ENCODE measurements around the gene WSB1. TPM values are rescaled to one million over a fixed set of nuclear protein-coding genes. Genes with fewer than 3 reads are reported as not detected.

WSB1 gene
- total and polyA plus RNA-seq, 9 of the 15 experiments (the other 6 are each of a cell fraction or from before 2014, with no cell fraction given): 22.8 to 229 (median 81.1) TPM

DNA sequence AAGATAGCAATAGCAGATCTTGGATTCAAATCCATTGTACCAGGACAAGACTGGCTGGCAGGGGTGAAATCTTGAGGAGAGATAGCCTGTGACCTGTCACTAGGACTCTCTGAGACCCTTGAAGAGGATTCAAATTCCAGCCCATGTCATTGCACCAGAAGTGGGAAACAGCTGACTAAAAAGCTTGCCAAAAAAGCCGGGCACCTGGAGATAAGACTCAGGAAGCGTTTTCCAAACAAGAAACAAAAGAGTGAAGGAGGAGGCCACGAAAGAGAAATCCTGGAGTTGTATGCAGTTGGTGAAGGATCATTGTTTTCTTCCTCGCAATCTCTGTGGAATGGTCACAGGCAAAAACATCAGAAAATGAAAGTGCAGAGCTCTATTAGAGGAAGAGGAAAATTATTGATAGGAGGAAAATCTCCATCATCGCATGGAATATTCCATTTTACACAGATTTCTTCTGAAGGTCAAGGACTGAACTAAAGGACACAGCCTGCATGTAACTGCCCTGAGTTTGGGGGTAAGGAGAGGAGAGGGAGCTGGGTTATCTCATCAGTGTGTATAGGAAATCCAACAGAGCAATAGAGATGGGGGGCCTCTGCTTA is 9.0 kb upstream of the WSB1 start:
- no peaks in the 10 kb centered on the region for H3K9me1 ChIP-seq (ENCODE audit: control insufficient read depth, insufficient read depth, low read length)
- FAIRE-seq: no peak
- ChIA-PET CTCF (ENCODE audit: low intra/inter-chr PET ratio) (interaction anchor here (0.6 kb wide), 1 partner anchor 56 kb away, joined by 3 read pairs; no protein-coding TSS in a partner anchor), POLR2A (interaction anchor here (0.7 to 2.9 kb wide), 4 partner anchors 9 to 202 kb away, joined by 3 to 23 read pairs (median 4); partner anchors contain the start of gene WSB1)
- WGBS (ENCODE audit: insufficient coverage, low coverage, missing lambda C conversion rate): 23% methylated on average over 5 of the region's 5 CpGs
- H3K9me3 ChIP-seq (replicated peaks; ENCODE audit: control insufficient read depth, insufficient read depth, low read depth, low read length): no peaks in the 10 kb centered on the region
- in situ Hi-C loops (cut with MboI): no loop called here
- no peaks in the 10 kb centered on the region for H3K36me3 ChIP-seq (ENCODE audit: control insufficient read depth, insufficient read depth, low read length)
- H3K4me1 ChIP-seq (replicated peaks in 1 of 2; ENCODE audit: control insufficient read depth in 2 of 2, insufficient read depth in 2 of 2, low read length in 2 of 2): peaks cover 5% of the 10 kb centered on the region in 2 experiments; a peak in 2 of 5 replicates
- no peak overlapping the region for H3K4me2 ChIP-seq (ENCODE audit: insufficient read depth, low read length)
- TF ChIP-seq ESRRA (IDR thresholded peaks at IDR 0.05; ENCODE audit: borderline replicate concordance, low read depth): 0 out of 2 replicates have a peak, but pooled peaks have one; percentile 21
- no peak for TF ChIP-seq SMARCC2 (IDR thresholded peaks at IDR 0.05; ENCODE audit: low read depth)
- no peaks in the 10 kb centered on the region for H3K79me2 ChIP-seq (ENCODE audit: control insufficient read depth, insufficient read depth, low read length)
- intact Hi-C loops (cut with micrococcal nuclease): no loop called here
- BruUV-seq (replicated peaks): no TSS peak
- H3K27me3 ChIP-seq (ENCODE audit: control insufficient read depth in 2 of 2, insufficient read depth in 2 of 2, low read length in 2 of 2): no peaks in the 10 kb centered on the region; a peak in 1 of 5 replicates
- H3K4me3 ChIP-seq: no peak overlapping the region
- no peak overlapping the region for H3K9ac ChIP-seq (ENCODE audit: insufficient read depth in 1 of 2, low read depth in 2 of 2, low read length in 2 of 2)
- no peak for ATAC-seq
- no peak overlapping the region for H3K27ac ChIP-seq (ENCODE audit: extremely low read depth, low read depth, low read length)
- peak overlapping the region; percentile 0 for H2AFZ ChIP-seq (ENCODE audit: low read depth, low read length)
- no peak for DNase-seq (ENCODE audit: extremely low read depth in 1 of 4, low spot score in 3 of 4)
- no peaks in the 10 kb centered on the region for H4K20me1 ChIP-seq (replicated peaks; ENCODE audit: control insufficient read depth, insufficient read depth, low read length)

DNA sequence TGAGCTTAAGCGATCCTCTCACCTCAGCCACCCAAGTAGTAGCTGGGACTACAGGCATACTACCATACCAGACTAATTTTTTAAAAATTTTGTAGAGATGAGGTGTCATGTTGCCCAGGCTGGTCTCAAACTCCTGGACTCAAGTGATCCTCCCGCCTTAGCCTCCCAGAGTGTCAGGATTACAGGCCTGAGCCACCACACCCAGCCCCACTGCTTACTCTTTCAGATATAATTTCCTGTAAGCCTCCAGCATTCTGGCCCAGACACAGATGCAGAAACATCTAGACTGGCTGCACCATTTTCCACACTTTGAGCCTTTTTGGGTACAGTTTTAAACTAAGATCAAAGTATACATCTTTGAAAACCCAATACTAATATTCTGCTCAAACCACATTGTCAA is 8.4 kb upstream of the WSB1 start:
- no TSS peak for BruUV-seq (replicated peaks)
- TF ChIP-seq JUNB (CRISPR knock-in tag; conservative IDR thresholded peaks at IDR 0.05): no peak
- TF ChIP-seq, protein P1, sequence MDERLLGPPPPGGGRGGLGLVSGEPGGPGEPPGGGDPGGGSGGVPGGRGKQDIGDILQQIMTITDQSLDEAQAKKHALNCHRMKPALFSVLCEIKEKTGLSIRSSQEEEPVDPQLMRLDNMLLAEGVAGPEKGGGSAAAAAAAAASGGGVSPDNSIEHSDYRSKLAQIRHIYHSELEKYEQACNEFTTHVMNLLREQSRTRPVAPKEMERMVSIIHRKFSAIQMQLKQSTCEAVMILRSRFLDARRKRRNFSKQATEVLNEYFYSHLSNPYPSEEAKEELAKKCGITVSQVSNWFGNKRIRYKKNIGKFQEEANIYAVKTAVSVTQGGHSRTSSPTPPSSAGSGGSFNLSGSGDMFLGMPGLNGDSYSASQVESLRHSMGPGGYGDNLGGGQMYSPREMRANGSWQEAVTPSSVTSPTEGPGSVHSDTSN (CRISPR knock-in tag; IDR thresholded peaks at IDR 0.05; ENCODE audit: low read depth): no peak
- TF ChIP-seq, protein P1 (tag; conservative IDR thresholded peaks at IDR 0.05; ENCODE audit: low read depth): no peak
- TF ChIP-seq GTF2F1 (IDR thresholded peaks at IDR 0.05; ENCODE audit: low read depth, low read length): no peak
- no peak for TF ChIP-seq PHB (CRISPR knock-in tag; IDR thresholded peaks at IDR 0.05)
- TF ChIP-seq ZNF584 (CRISPR knock-in tag; IDR thresholded peaks at IDR 0.05; ENCODE audit: low read depth): no peak
- no peak for TF ChIP-seq MYC (IDR thresholded peaks at IDR 0.05; ENCODE audit: low read depth, low read length)
- no peak for TF ChIP-seq MYC (CRISPR knock-in tag; IDR thresholded peaks at IDR 0.05; ENCODE audit: borderline replicate concordance, low read depth)
- TF ChIP-seq RUNX1 (IDR thresholded peaks at IDR 0.05; ENCODE audit: low read depth): no peak

More for the DNA sequence above, 8.4 kb upstream of the WSB1 start:
- ChIA-PET POLR2A (interaction anchor here (0.7 to 2.9 kb wide), 2 partner anchors 9 to 55 kb away, joined by 4 to 23 read pairs; partner anchors contain the start of gene WSB1), CTCF (ENCODE audit: low intra/inter-chr PET ratio) (no interaction called here)
- Histone ChIP-seq H3K9me3 (replicated peaks; ENCODE audit: control insufficient read depth, insufficient read depth, low read depth, low read length) (no peaks in the 10 kb centered on the region), H3K27me3 (ENCODE audit: control insufficient read depth in 2 of 2, insufficient read depth in 2 of 2, low read length in 2 of 2) (no peaks in the 10 kb centered on the region; a peak in 1 of 5 replicates), H3K4me2 (ENCODE audit: insufficient read depth, low read length) (no peak overlapping the region), H3K79me2 (ENCODE audit: control insufficient read depth, insufficient read depth, low read length) (no peaks in the 10 kb centered on the region), H4K20me1 (replicated peaks; ENCODE audit: control insufficient read depth, insufficient read depth, low read length) (no peaks in the 10 kb centered on the region), H3K9ac (ENCODE audit: insufficient read depth in 1 of 2, low read depth in 2 of 2, low read length in 2 of 2) (no peak overlapping the region; a peak in 1 of 4 replicates), H3K36me3 (ENCODE audit: control insufficient read depth, insufficient read depth, low read length) (no peaks in the 10 kb centered on the region), H3K4me3 (no peak overlapping the region), H3K27ac (ENCODE audit: extremely low read depth, low read depth, low read length) (no peak overlapping the region), H3K9me1 (ENCODE audit: control insufficient read depth, insufficient read depth, low read length) (no peaks in the 10 kb centered on the region), H3K4me1 (replicated peaks in 1 of 2; ENCODE audit: control insufficient read depth in 2 of 2, insufficient read depth in 2 of 2, low read length in 2 of 2) (peaks cover 3 to 5% of the 10 kb centered on the region in 2 experiments; a peak in 2 of 5 replicates), H2AFZ (ENCODE audit: low read depth, low read length) (no peak overlapping the region)
- FAIRE-seq (no peak), DNase-seq (ENCODE audit: extremely low read depth in 1 of 4, low spot score in 3 of 4) (no peak), ATAC-seq (no peak; the same call in 2 of the 3 replicates)
- in situ Hi-C loops (cut with MboI) (no loop called here), intact Hi-C loops (cut with micrococcal nuclease) (no loop called here)
- WGBS (ENCODE audit: insufficient coverage, low coverage, missing lambda C conversion rate): 41% methylated on average over 2 of the region's 2 CpGs
